Central memory CD8-positive, alpha-beta T cell (primary cell): ENCODE data around the gene RFX2.
"Not testable (repeated sequence)": the region's sequence is repeated elsewhere in the genome, so short reads cannot be mapped to it uniquely, and the experiment has no call there.

Experiments
- ATAC-seq: fragments of 150-1000 bp; cut with Tn5 transposase; replicated peaks from 2 replicates; pipeline ENCODE4 v1.10.0; 2022; ENCODE audit warnings: mild to moderate bottlenecking, moderate FRiP score, moderate number of reproducible peaks; ENCODE audit not compliant: poor library complexity, severe bottlenecking; ENCODE audit errors: extremely low read depth
- DNase-seq, 2 donors: peaks; one replicate each; pipeline ENCODE4 v3.0.0; 2021; ENCODE audit warnings: low spot score in 2 of 2
- H3K27ac Mint-ChIP-seq: one replicate; pipeline ENCODE4 v1.8.0; 2022; ENCODE audit warnings: low read depth, mild to moderate bottlenecking, moderate library complexity, mixed read lengths
- H3K27me3 Mint-ChIP-seq: one replicate; pipeline ENCODE4 v1.8.0; 2022; ENCODE audit warnings: mixed read lengths
- H3K36me3 Mint-ChIP-seq: one replicate; pipeline ENCODE4 v1.8.0; 2022; ENCODE audit warnings: mild to moderate bottlenecking, moderate library complexity, mixed read lengths; ENCODE audit not compliant: insufficient read depth
- H3K4me1 Mint-ChIP-seq: one replicate; pipeline ENCODE4 v1.8.0; 2022; ENCODE audit warnings: mixed read lengths
- H3K4me3 Mint-ChIP-seq: one replicate; pipeline ENCODE4 v1.8.0; 2022; ENCODE audit warnings: mild to moderate bottlenecking, moderate library complexity, mixed read lengths
- H3K9me3 Mint-ChIP-seq: one replicate; pipeline ENCODE4 v1.8.0; 2022; ENCODE audit warnings: mixed read lengths

Gene RFX2

GRCh38 chr19:6084821-6085220, 25.5 kb downstream of the RFX2 start:
- ATAC-seq = no peak
- H3K4me1 Mint-ChIP-seq = peaks cover 16% of the 10 kb centered on the region

GRCh38 chr19:6079107-6079506, 31.2 kb downstream of the RFX2 start:
- H3K9me3 Mint-ChIP-seq = no peaks in the 10 kb centered on the region
- ATAC-seq (no peak), DNase-seq (no peak)
- H3K27me3 Mint-ChIP-seq = peaks cover 26% of the 10 kb centered on the region
- no peak overlapping the region for H3K4me3 Mint-ChIP-seq
- no peaks in the 10 kb centered on the region for H3K4me1 Mint-ChIP-seq
- no peaks in the 10 kb centered on the region for H3K36me3 Mint-ChIP-seq
- H3K27ac Mint-ChIP-seq = no peak overlapping the region

More at GRCh38 chr19:6084821-6085220, 25.5 kb downstream of the RFX2 start:
- DNase-seq = no peak
- Mint-ChIP-seq H3K9me3 (no peaks in the 10 kb centered on the region), H3K4me3 (no peak overlapping the region), H3K36me3 (no peaks in the 10 kb centered on the region), H3K27me3 (peaks cover 20% of the 10 kb centered on the region), H3K27ac (no peak overlapping the region)

DNA sequence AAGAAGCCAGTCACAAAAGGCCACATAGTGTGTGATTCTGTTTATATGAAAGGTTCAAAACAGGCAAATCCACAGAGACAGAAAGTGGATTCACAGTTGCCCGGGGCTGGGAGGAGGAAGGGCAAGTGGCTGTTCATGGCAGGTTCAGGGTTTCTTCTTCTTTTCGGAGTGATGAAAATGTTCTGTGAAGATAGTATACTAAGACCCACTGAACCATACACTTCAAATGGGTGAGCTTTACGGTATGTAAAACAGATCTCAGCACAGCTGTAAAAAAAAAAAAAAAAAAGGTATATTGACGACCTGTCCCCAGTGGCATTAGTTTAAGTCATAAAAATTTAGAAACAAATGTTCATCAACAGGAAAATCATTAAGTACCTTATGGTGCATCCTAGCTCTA, 32.2 kb downstream of the RFX2 start:
- Mint-ChIP-seq H3K9me3 (no peaks in the 10 kb centered on the region), H3K27ac (no peak overlapping the region), H3K4me1 (no peaks in the 10 kb centered on the region), H3K36me3 (no peaks in the 10 kb centered on the region), H3K4me3 (no peak overlapping the region), H3K27me3 (peaks cover 32% of the 10 kb centered on the region)
- DNase-seq = no peak
- ATAC-seq = no peak

DNA sequence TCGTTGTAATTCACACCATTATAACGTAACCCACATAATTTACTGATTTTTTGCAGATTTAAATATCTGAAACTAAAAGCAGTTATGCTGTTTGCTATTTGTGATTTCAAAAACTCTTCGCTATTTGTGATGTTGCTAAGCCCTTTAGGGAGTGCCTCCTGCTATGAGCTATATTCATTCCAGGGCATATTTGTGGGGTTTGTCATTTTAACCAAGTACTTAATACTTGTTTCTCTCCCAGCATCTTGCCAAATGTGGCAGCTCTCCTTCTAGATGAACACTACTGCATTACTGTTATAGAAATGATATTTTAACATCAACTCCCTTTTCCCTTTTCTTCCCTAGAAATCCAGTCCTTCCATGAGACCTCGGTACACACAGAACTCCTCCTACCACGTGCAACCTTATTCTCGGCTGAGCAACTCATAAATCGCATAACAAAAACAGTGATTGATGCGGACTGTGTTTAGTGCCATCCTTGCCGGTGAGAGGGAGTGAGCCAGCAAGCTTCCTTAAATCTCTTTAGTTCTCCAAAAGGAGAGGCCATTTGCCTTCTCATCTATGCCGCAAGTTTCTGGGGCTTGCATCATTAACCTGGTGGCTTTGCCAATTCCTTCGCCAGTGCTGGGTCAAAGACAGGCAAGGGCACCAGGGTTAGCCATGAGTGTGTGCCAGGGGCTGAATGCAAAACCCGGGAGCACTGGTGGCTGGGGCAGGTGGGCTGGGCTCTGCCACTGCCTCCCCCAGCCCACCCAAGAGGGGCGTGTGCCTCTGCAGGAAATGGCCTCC, 33.4 kb downstream of the RFX2 start:
- Mint-ChIP-seq H3K9me3 (no peaks in the 10 kb centered on the region), H3K4me3 (no peak overlapping the region), H3K27ac (no peak overlapping the region), H3K36me3 (no peaks in the 10 kb centered on the region), H3K27me3 (peaks cover 32% of the 10 kb centered on the region), H3K4me1 (no peaks in the 10 kb centered on the region)
- DNase-seq (no peak), ATAC-seq (no peak)

DNA sequence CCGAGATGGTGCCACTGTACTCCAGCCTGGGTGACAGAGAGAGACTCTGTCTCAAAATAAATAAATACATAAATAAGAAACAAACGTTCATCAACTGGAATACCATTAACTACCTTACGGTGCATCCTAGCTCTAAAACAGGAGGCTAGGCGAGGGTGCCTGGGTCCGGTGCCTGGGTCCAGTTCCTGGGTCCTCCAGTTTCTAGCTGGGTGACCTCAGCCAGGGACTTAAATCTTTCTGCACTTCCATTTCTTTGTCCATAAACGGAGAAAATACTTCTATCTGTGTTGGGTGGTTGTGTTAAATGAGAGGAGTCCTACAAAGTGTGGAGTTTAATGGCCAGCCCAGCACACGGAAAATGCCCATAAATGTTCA, 34.0 kb downstream of the RFX2 start:
- DNase-seq = no peak

DNA sequence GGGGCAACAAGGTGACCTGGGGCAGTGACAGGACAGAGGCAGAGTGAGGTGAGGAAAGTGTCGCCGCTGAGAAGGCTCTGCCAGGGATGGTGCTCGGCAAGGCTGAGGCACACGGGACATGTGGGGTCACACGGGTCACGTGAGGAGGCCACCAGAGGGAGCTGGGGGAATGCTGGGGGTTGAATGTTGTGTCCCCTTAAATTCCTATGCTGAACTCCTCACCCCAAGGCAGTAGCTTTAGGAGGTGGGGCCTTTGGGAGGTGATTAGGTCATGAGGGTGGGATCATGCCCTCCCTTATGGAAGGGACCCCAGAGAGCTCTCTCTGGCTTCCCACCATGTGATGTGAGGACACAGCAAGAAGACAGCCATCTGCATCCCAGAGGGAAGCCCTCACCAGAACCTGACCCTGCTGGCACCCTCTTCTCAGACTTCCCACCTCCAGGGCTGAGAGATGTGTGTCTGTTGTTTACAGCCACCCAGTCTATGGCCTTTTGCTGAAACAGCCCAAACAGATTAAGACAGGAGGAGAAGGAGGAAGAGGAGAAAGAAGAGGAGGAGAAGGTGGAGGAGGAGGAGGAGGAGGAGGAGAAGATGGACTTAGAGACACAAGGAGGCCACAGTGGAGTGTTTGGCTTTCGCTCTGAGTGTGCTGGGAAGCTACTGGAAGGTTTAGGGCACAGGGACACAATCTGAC, 35.4 kb downstream of the RFX2 start:
- Mint-ChIP-seq H3K36me3 (peaks cover 6% of the 10 kb centered on the region), H3K4me1 (peaks cover under 1% of the 10 kb centered on the region), H3K27me3 (peaks cover 32% of the 10 kb centered on the region), H3K9me3 (no peaks in the 10 kb centered on the region), H3K27ac (no peak overlapping the region), H3K4me3 (no peak overlapping the region)
- DNase-seq (no peak), ATAC-seq (no peak)

More for the DNA sequence above, 34.0 kb downstream of the RFX2 start:
- H3K36me3 Mint-ChIP-seq = no peaks in the 10 kb centered on the region
- H3K9me3 Mint-ChIP-seq = no peaks in the 10 kb centered on the region
- H3K27me3 Mint-ChIP-seq = peaks cover 32% of the 10 kb centered on the region
- no peak overlapping the region for H3K4me3 Mint-ChIP-seq
- no peak overlapping the region for H3K27ac Mint-ChIP-seq
- no peak for ATAC-seq
- H3K4me1 Mint-ChIP-seq = no peaks in the 10 kb centered on the region

DNA sequence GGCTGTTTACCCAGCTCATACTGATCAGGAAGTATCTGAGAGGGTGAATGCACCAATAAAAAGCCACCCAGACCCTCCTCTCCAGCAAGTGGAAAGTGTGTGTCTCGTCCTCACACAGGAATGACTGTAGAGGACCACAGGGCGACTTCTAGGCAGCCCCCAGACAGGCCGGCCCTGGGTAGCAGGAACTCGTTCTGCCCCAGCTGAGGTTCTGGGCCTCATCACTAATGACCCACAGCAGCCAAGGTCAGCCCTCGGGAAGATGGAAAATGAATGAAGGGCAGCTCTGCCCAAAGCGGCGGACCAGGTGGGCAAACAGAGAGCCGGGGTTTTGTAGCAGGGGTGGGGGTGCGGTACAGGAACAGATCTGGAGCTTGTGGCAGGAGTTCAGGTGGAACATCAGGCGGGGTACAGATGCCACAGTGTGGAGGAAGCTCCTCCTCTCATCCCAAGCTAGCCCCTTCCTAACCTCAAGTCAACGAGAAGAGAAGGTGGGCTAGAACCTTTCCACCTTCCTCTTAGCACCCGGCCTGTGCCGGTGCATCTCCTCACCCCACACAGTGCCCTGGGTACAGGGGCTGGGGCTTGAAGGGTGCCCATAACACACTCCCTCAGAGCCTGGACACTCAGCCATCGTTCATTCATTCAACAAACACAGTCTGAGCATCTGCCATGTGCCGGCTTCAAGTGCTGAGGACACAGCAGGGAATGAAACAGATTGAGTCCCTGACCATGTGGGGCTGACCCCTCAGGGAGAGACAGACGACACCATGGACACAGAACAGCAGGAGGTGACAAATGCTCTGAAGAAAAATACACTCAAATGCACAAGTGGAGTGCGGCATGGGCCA, 36.2 kb downstream of the RFX2 start:
- DNase-seq = no peak
- peaks cover 12% of the 10 kb centered on the region for H3K36me3 Mint-ChIP-seq
- no peaks in the 10 kb centered on the region for H3K9me3 Mint-ChIP-seq
- peaks cover 32% of the 10 kb centered on the region for H3K27me3 Mint-ChIP-seq
- no peak overlapping the region for H3K4me3 Mint-ChIP-seq
- ATAC-seq = no peak
- peaks cover 8% of the 10 kb centered on the region for H3K4me1 Mint-ChIP-seq
- no peak overlapping the region for H3K27ac Mint-ChIP-seq

GRCh38 chr19:6073233-6073632, 37.1 kb downstream of the RFX2 start:
- H3K9me3 Mint-ChIP-seq, H3K4me1 Mint-ChIP-seq, ATAC-seq, H3K4me3 Mint-ChIP-seq, DNase-seq, H3K27ac Mint-ChIP-seq: not testable (repeated sequence)
- peaks cover 32% of the 10 kb centered on the region for H3K27me3 Mint-ChIP-seq
- peaks cover 12% of the 10 kb centered on the region for H3K36me3 Mint-ChIP-seq

- Mint-ChIP-seq H3K4me3 (no peak overlapping the region), H3K27ac (no peak overlapping the region), H3K4me1 (peaks cover 14% of the 10 kb centered on the region), H3K9me3 (no peaks in the 10 kb centered on the region), H3K27me3 (peaks cover 27% of the 10 kb centered on the region), H3K36me3 (peaks cover 12% of the 10 kb centered on the region)
- ATAC-seq = no peak
- no peak for DNase-seq
Measured at GRCh38 chr19:6071875-6072274, 38.4 kb downstream of the RFX2 start.

GRCh38 chr19:6070720-6071485, 39.4 kb downstream of the RFX2 start:
- H3K36me3 Mint-ChIP-seq = peaks cover 12% of the 10 kb centered on the region
- DNase-seq (no peak), ATAC-seq (no peak)
- no peaks in the 10 kb centered on the region for H3K9me3 Mint-ChIP-seq
- H3K4me3 Mint-ChIP-seq = no peak overlapping the region
- H3K27ac Mint-ChIP-seq = peak overlapping the region; percentile 90
- peaks cover 30% of the 10 kb centered on the region for H3K27me3 Mint-ChIP-seq
- peaks cover 21% of the 10 kb centered on the region for H3K4me1 Mint-ChIP-seq

GRCh38 chr19:6070207-6070681, 40.1 kb downstream of the RFX2 start:
- peak overlapping the region; percentile 90 for H3K27ac Mint-ChIP-seq

GRCh38 chr19:6069268-6069791, 41.0 kb downstream of the RFX2 start:
- ATAC-seq (peak; percentile 62), DNase-seq (no peak)
- peaks cover 12% of the 10 kb centered on the region for H3K36me3 Mint-ChIP-seq
- H3K9me3 Mint-ChIP-seq = no peaks in the 10 kb centered on the region
- peaks cover 19% of the 10 kb centered on the region for H3K27me3 Mint-ChIP-seq
- H3K4me3 Mint-ChIP-seq = peak overlapping the region; percentile 54
- peak overlapping the region; percentile 90 for H3K27ac Mint-ChIP-seq
- peaks cover 25% of the 10 kb centered on the region for H3K4me1 Mint-ChIP-seq

More at GRCh38 chr19:6070207-6070681, 40.1 kb downstream of the RFX2 start:
- no peak for ATAC-seq
- Mint-ChIP-seq H3K9me3 (no peaks in the 10 kb centered on the region), H3K36me3 (peaks cover 12% of the 10 kb centered on the region), H3K4me1 (peaks cover 25% of the 10 kb centered on the region), H3K27me3 (peaks cover 25% of the 10 kb centered on the region), H3K4me3 (no peak overlapping the region)
- no peak for DNase-seq
